Brain microvascular endothelial cell (primary cell): ENCODE measurements around the gene ING4.

Experiments used
- DNase-seq: peaks from one replicate; pipeline ENCODE4 v3.0.0-alpha.2; 2020
- H3K27ac ChIP-seq: fragments of 250-450 bp; sonication (Bioruptor Pico); 2 replicates; pipeline ENCODE4 v1.5.1; 2020; ENCODE audit warnings: mild to moderate bottlenecking, moderate library complexity
- H3K27me3 ChIP-seq: fragments of 250-450 bp; sonication (Bioruptor Pico); replicated peaks from 2 replicates; pipeline ENCODE4 v1.5.1; 2020; ENCODE audit warnings: mild to moderate bottlenecking
- H3K36me3 ChIP-seq: fragments of 250-450 bp; sonication (Bioruptor Pico); replicated peaks from 2 replicates; pipeline ENCODE4 v1.5.1; 2020; ENCODE audit warnings: mild to moderate bottlenecking
- H3K4me3 ChIP-seq: 2 replicates; pipeline ENCODE4 v1.5.1; 2011; ENCODE audit warnings: low read depth, mild to moderate bottlenecking, control low read depth, low read length, moderate library complexity
- CTCF ChIP-seq: IDR thresholded peaks from 2 replicates; pipeline ENCODE4 v1.5.1; 2011; ENCODE audit warnings: low read depth, mild to moderate bottlenecking, moderate library complexity, low read length, control low read depth, inconsistent platforms; ENCODE audit errors: missing control alignments
- in situ Hi-C: cut with HindIII; loops from 2 replicates; pipeline ENCODE4 v1.10.0; 2017; ENCODE audit warnings: low sequenced_read_pairs, low pct_ligation_motif_present

The ING4 gene

DNA sequence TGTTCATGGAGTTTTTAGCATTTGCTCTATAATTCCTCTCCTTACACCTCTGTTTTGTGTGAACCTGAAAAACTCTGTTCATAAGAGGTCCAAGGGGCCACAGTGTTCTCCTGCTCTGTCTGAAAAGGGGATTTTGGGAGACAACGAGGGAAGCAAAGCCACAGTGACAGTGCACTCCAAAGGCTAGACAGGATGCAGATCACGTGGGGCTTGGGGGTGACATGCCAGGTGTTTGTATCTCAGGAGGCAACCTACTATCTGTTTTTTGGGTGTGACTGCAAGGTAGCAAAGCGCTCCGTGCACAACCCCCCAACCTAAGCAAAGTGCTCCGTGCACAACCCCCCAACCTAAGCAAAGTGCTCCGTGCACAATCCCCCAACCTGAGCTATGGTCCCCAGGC is 50.7 kb downstream of the ING4 start:
- no peak overlapping the region for H3K4me3 ChIP-seq

GRCh38 chr12:6608592-6609281 is 54.2 kb downstream of the ING4 start:
- Histone ChIP-seq H3K27me3 (no peaks in the 10 kb centered on the region), H3K36me3 (peaks cover 4% of the 10 kb centered on the region), H3K27ac (no peak overlapping the region), H3K4me3 (no peak overlapping the region)
- no peak for TF ChIP-seq CTCF
- in situ Hi-C loops, result no loop called here
- no peak for DNase-seq

More for the DNA sequence above, 50.7 kb downstream of the ING4 start:
- TF ChIP-seq CTCF, result no peak
- Histone ChIP-seq H3K27me3 (no peaks in the 10 kb centered on the region), H3K27ac (no peak overlapping the region), H3K36me3 (no peaks in the 10 kb centered on the region)
- in situ Hi-C loops, result no loop called here
- no peak for DNase-seq

- in situ Hi-C loops, result no loop called here
Measured at GRCh38 chr12:6607751-6608591, 54.9 kb downstream of the ING4 start.

DNA sequence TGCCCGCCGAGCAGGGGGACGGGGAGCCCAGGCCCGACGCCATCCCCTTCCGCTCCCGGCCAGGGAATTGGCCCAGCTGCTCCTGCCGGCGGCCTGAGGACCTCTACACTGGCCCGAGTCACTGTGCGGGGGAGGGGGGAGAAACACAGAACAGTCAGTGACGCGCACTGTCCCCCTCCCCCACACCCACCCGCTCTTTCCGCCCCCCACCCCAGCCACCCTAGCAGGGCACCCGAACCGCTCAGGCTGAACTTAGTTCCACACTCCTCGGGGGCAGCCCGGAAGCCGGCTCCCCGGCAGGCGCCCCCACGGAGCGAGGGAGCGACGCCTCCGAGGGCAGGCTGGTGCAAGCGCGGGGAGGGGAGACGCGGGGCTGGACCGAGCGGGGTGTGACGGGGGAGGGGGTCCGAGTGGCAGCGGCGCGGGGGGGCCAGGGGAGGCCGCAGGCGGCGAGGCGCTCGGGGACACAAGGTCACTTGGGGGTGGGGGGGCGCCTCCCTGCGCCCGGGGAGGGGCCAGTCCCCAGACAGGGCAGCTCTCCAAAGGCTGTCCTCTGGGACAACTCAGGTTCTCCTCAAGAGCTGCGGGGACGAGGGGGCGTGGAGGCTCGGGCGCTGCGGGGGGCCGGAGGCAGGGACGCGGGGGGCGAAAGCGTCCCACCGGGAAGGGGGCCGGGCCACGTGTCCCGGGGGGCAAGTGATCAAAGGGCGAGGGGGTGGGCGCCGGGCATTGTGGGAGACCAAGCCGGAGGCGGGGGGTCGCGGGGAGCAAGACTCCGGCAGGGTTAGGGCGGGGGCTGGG is 56.4 kb downstream of the ING4 start:
- TF ChIP-seq CTCF, result no peak
- H3K36me3 ChIP-seq, result peaks cover 16% of the 10 kb centered on the region
- H3K4me3 ChIP-seq, result peak overlapping the region; percentile 80
- H3K27me3 ChIP-seq, result no peaks in the 10 kb centered on the region
- H3K27ac ChIP-seq, result no peak overlapping the region
- no peak for DNase-seq
- in situ Hi-C loops, result no loop called here

More at GRCh38 chr12:6607751-6608591, 54.9 kb downstream of the ING4 start:
- no peak overlapping the region for H3K27ac ChIP-seq
- no peak for TF ChIP-seq CTCF
- H3K4me3 ChIP-seq, result peak overlapping the region; percentile 5
- H3K36me3 ChIP-seq, result peaks cover 5% of the 10 kb centered on the region
- no peaks in the 10 kb centered on the region for H3K27me3 ChIP-seq
- DNase-seq, result peak; percentile 40

- no peaks in the 10 kb centered on the region for H3K27me3 ChIP-seq
- H3K4me3 ChIP-seq, result peak overlapping the region; percentile 80
- H3K27ac ChIP-seq, result no peak overlapping the region
- no peak for DNase-seq
- TF ChIP-seq CTCF, result no peak
- in situ Hi-C loops, result no loop called here
- peaks cover 24% of the 10 kb centered on the region for H3K36me3 ChIP-seq
Measured at GRCh38 chr12:6605421-6606330, 57.2 kb downstream of the ING4 start.
